GM19328 (cell line): ENCODE data around the gene ZDHHC1.

ENCODE experiments used
- ATAC-seq: cut with Tn5 transposase; IDR thresholded peaks from one replicate; pipeline ENCODE4 v1.9.1; 2021; ENCODE audit warnings: mild to moderate bottlenecking, moderate library complexity; ENCODE audit not compliant: unreplicated experiment

The ZDHHC1 gene, protein sequence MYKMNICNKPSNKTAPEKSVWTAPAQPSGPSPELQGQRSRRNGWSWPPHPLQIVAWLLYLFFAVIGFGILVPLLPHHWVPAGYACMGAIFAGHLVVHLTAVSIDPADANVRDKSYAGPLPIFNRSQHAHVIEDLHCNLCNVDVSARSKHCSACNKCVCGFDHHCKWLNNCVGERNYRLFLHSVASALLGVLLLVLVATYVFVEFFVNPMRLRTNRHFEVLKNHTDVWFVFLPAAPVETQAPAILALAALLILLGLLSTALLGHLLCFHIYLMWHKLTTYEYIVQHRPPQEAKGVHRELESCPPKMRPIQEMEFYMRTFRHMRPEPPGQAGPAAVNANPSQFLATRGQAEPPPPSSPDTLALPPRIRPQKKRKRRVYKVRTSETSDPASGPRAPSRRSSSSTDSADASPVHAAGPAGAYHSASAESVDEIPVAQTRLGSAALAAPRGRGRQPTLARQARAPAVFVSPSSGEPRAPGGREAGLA

DNA sequence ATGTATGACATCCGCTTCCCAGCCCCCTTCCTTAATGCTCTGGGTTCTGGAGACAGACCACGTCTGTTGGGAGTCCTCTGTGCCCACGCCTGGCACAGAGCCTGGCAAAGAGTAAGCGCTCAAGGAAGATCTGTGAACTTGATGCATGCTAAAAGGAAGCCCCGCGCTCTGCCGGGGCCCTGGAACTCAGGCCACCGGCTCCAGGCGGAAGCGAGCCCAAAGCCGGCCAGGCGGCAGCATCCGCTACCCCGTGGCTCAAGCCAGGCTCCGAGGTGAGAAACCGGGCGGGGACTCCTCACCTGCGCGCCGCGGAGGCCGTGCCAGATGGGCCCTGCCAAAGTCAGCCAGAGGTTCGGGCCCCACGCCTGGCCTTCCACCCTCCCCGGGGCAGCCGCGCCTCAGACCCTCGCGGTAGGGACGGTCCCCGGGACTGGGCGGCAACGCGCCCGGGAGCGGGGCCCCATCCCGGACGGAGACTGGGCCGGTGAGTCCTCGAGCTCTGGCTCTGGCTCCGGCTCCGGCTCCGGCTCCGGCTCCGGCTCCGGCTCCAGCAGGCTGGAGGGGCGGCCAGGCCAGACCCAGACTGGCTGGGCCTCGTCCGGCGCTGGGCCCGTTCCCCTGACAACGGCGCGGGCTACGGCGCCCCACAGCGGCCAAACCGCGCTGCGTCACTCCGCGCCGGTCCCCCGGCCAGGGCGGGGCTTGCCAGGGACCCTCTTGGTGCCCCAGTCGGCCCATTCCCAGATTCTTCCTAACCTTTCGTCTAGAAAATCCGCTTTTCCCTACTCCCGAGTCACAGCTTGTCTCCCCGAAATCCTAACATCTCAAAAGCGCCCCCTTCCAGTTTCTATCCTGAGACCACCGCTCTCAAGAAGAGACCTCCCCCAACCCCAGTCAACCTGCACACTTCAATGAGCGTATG lies at the start of gene ZDHHC1:
Gene ZDHHC1, minus strand, starts transcription at position 606 of the 922 bp plus-strand sequence. CDS start 8,702 bp downstream, outside the sequence.
- no peak for ATAC-seq

DNA sequence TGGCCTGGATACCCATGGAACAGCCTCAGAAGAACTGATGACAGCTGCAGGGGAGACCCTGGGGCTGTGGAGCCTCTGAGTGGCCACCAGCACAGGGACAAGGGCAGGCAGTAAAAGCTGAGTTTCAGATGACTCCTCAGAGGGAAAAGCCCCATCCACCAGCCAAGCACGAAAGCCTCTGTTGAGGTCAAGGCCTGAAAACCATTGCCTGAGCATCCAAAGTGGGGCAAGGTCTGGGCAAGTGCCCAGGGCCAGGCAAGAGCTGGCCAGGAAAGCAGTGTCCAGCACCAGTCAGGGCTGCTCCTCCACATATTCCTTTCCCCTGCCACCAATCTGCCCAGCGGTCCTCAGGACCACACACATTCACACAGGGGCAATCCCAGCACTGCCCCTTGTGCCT lies 48.3 kb upstream of the ZDHHC1 start:
- ATAC-seq = no peak

DNA sequence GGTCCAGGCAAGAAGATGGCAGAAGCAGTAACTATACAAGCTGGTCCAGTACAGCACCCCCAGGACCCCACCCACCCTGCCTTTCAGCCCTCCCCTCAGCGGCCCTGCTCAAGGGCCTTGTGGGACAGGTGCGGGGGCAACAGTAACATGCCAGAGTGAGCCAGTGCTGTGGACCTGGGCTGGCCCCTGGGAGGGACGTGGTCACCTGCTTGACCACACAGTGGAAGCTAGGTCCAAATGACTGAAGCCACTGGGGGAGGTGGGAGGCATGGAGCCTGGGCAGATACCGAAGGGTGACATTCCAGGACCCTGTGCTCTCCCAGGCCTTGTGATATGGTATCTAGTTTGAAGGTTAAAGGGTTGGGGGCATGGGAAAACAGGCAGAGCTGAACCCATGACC lies 47.4 kb upstream of the ZDHHC1 start:
- ATAC-seq = no peak

DNA sequence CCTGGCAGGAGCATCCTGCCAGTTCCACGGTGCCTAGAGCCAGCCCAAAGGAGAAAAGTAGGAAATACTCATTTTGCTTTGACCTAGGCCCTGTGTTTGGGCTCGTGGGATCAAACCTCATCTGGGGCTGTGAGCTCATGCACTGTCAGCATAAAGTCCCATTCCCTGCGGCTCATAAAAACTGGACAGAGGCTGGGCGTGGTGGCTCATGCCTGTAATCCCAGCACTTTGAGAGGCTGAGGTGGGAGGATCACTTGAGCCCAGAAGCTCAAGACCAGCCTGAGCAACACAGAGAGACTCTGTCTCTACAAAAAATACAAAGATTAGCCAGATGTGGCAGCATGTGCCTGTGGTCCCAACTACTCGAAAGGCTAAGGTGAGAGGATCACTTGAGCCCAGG lies 46.8 kb upstream of the ZDHHC1 start:
- ATAC-seq = no peak

DNA sequence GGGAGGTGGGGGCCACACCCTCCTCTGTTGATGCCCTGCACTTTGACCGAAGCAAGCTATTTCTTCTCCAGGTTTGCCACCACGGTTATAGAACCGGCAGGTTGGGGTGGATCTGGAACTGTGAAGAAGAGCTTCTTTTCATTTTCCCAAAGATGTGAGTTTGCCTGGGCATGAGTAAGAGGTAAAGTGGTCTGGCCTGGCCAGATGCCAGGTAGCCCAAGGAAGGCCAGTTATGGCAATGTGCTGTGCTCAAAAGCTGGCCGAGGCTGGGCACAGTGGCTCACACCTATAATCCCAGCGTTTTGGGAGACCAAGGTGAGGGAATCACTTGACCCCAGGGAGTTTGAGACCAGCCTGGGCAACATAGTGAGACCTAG lies 46.0 kb upstream of the ZDHHC1 start:
- ATAC-seq = no peak

DNA sequence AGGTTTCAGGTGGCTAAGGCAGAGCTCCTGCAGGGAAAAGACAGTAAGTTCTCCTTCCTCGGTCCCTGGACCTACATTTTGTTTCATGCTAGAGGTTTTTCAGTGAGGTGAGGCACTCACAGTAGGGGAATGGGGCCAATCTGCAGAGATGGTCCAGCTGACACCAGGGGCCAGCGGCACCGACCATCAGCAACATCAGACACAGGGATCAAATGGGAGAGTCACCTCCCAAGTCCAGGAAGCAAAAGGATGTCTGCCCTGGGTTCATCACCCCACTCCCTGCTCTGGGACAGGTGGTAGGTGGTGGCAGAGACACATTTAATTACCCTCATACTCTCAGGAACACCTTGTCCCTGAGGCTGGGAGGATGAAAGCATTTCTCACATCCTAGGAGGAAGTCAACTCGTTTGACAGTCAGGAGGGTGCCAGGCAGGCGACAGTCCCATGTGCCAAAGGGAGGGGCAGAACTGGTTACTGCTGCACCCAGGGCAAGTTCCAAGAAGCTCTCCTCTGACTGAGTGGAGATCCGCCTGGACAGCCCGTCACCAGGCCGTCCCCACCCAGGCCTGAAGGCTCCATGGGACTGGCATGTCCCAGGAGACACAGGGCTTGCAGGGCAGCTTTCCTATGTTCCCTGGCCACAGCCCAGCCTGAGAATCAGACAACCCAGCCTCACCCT lies 45.5 kb upstream of the ZDHHC1 start:
- ATAC-seq = no peak

DNA sequence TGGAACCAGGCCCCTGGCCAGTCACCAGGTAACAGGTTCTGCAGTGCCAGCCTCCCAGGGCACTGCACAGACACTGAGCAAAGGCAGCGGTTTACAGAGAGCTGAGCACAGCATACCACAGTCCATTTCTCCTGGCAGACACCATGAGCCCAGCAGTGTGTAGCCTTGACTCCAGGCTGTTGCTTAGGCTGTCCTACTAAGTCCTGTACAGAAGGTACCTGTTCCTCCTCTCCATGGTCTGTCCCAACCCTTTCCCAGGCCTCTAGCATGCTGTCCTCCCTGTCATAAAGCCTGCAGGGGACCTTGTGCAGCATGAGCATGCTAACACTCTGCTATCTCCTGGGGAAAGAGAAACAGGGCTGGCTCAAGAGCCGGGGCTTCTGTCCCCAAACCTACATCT lies 44.7 kb upstream of the ZDHHC1 start:
- no peak for ATAC-seq

DNA sequence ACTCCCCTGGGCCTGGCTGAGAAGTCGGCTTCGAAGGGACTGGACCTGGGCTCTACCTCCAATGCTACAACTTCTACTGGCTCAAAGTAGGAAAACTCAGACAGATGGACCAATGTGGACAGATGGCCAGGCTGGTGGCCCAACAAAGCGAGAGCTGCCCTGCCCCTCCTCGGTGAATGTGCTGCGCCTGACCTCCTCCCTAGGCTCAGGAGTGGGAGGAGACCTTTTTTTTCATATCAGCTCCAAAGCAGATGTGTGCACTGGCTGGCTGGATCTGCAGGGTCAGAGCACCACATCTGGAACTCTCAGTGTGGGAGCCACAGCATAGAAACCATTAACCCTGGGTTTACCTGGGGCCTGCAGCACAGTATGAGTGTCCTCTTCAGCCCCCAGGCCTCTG lies 43.9 kb upstream of the ZDHHC1 start:
- no peak for ATAC-seq

DNA sequence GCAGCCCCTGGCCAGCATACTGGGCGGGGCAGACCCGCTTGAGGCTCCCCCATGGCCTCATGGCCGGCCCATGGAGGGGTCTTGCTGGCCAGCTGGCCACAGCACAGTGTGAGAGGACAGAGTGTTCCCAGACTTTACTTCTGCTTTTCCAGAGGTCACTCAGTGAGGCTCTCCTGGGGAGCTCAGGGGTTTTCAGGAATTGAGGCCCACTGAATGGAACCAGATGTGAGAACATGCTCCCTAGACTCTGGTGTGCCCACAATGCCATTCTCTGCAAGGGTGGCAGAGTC lies 43.5 kb upstream of the ZDHHC1 start:
- ATAC-seq = no peak

DNA sequence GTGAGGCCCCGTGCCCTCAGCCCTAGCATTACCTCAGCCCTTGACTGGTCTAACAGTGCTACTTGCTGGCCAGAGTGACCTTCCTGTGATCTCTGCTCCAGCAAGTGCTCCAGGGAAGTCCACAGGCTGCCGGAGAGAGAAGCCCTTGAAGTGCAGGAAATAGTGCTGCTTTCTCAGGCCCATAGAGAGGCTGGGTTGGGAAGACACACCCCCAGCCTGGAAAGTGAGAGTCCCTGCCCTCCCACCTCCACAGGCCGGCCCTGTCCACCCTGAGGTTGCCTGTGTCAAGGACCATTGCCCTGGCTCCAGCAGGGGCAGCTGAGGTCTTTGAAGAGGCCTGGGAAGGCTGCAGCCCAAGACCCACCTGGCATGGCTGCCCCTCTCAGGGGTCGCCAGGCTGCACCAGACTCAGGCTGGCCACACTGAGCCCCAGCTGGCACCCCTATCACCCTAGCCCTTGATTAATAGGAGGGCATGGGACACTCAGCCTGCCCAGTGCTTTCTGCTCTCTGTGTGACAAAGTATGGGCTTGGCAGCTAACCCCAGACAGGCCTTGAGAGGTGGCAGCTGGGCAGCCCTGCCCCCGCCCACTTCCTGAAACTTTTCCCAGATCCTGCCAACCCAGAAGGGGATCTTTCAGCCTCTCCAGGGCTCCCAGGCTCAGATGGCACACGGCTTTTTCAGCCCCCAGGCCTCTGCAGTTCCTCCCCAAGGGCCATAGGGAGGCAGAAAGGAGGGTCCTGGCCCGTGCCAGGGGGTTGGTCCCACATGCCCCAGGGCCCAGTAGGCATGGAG lies 43.0 kb upstream of the ZDHHC1 start:
- ATAC-seq = no peak

DNA sequence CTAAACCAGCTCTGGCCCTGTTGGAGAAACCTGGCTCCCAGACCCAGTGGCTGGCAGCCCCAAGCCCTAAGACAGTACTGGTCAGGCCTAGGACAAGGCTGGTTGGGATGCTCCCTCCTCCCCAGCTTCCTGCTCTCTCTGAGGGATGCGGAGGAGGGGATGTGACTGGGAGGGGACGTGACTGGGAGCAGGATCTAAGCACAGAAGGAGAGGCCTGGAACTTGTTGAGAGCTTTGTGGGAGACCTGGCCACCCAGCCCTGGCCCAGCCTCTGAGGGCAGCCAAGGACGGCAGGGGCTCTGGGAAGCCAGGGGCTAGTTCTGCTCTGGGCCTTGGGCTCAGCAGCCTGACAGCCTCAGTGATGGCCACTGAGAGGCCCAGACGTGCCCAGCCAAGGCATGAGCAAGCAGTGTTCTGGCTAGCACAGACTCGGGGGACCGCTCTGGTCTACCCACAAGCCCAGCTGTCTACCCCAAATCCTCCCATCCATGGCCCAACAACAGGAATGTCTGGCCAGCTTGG lies 41.9 kb upstream of the ZDHHC1 start:
- no peak for ATAC-seq

DNA sequence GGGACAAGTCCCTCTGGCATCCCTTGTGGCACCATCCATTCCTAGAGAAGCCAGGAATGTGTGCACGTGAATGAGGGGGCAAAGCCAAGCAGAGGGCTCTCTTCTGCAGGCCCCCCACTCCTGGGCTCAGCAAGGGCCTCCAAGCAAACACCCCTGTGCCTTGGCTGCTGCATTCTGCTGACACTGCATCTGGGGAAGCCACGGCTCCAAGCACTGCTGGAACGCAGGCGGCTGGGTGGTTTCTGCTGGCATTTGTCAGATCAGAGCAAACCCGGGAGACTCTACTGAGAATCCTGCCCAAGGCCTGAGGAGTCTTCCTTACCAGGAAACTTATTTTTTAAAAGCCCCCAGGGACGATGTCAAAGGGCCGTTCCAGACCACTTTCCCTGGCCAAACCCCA lies 41.3 kb upstream of the ZDHHC1 start:
- ATAC-seq = no peak

DNA sequence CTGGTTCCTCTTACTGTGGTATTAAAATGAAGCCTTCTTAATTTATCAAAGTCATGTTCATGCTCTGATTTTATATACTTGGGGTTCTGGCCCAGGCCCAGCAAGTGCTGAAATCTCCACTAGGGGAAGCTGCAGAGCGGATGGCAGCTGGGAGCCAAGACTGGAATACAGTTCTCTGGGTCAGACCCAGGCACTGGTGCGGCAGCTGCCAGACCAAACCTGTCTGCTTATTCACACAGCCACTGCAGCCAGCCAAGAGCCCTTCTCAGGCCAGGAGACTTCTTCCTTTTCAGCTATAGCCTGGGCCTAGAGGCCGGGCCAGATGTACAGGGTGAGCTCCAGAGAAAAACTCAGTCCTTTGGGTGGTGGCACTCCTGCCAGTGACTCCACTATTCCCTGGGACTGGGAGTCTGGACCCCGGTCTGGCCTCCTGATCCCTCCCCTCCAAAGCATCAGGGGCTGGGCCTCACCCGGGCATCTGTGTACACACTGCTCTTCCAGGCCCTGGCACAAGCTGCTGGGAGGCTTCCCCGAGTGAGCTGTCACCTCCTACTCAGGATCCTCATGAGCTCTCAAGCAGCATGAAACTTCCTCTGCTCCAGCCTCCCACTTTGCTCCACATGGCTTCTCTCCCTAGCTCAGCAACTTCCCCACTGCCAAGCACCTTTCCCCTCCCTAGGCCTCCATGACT lies 40.3 kb upstream of the ZDHHC1 start:
- no peak for ATAC-seq

DNA sequence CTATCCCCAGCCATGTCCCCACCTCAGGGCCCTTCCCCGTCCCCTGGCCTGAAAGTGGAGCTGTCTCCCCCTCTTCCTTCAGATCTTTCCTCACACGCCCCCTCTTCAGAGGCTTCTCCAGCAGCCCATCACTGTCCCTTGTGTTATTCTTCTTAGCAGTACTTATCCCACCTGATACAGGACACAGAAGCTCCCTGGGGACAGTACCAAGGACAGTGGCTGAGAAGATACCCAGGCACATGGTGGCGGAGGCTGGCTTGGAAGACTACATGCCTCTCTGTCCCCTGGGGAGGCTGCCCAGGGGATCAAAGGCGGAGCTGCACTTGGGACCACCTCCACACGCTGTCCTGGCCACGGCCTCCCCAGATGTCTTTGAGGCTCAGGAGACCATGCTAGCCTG lies 38.6 kb upstream of the ZDHHC1 start:
- ATAC-seq = no peak

DNA sequence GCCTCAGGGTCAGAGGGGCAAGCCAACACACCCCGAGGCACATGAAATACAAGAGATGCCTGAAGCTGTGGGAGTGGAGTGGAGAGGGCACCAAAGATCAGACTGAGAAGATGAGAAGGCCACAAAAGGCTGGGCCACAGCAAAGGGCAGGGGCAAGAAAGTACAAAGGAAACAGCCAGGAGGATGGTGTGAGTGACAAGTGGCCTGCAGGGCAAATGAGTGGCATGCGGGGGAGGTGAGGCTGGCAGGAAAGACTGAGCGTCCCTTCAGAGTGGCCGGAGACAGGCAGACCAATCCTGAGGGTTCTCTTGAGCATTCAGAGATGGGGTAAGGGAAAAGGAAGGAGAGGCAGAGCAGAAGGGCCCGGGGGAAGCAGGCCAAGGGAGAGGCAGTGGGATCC lies 37.8 kb upstream of the ZDHHC1 start:
- no peak for ATAC-seq

DNA sequence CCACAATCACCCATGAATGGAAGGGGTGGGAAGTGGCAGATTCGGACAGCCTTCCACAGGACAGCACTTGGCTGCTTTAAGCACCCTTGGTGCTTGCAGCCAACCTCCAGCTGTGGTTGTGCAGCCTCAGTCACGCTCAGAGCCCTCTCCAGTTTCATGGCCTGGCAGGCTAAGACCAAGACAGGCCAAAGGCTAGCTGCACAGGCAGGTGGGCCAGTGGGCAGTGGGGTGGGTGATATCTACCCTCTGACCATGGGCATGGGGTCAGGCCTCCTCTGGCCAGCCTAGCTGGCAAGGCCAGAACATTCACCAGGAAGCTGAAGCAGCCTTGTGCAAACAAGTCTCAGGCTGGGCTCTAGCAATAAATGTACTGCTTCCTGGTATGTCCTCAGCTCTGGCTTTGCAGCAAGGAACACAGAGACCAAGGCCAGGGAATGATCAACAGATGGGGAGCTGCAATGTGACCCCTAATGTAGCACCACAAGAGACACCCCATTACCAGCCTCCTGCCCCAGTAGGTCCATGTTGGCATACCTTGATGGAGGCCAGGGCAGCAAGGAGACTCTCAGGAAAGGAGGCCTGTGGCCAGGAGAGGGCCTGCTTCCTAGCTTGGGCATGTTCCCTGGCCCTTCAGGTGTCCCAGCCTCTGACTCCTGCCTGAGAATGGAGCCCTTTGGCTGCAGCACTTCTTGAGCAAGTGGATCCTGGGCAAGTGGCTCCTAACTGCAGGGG lies 35.6 kb upstream of the ZDHHC1 start:
- no peak for ATAC-seq

DNA sequence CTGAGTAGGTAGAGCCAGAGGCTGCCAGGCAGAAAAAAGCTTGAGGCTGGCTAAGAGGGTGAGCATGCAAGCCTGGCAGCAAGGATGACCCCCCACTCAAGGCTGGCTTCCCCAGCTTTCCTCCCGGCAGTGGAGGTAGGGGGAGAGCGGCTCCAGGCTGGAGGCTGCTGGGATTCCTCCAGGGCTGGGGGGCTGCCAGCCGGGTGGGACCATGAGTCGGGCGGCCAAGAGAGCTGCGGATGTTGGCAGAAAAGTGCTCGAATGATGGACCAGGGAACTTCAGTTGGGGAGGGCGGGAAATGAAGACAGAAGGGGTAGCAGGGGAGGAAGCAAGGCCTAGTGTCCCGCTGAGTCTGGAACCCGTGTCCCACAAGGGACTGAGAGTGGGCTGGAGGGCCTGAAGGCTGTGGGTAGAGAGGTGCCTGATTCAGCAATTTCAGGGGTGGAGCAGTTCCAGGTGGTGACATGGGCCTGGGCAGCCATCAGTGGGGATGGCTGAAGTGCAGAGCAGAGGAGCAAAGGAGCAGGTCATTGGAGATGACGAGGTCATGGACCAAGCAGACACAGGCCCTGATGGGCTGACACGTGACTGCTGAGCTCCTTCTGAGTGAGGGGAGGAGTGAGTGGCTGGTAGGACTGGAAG lies 34.9 kb upstream of the ZDHHC1 start:
- ATAC-seq = no peak

DNA sequence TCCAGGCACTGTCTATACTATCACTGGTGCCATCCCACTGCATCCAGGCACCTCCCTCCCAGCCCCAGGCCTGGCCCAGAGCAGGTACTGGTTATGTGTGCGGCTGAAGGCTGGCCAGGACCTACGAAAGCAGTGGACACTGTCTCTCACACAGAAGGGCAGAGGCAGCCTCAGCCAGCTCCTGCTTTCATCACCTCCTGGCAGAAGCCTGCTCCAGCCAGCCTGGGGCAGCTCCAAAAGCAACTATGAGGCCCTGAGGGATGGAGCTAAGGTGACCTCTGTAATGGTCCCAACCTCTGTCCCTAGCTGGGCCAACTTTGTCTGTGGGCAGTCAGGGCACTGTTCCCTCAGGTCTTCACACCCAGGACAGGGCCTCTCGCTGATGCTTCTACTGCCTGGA lies 33.5 kb upstream of the ZDHHC1 start:
- ATAC-seq = no peak

DNA sequence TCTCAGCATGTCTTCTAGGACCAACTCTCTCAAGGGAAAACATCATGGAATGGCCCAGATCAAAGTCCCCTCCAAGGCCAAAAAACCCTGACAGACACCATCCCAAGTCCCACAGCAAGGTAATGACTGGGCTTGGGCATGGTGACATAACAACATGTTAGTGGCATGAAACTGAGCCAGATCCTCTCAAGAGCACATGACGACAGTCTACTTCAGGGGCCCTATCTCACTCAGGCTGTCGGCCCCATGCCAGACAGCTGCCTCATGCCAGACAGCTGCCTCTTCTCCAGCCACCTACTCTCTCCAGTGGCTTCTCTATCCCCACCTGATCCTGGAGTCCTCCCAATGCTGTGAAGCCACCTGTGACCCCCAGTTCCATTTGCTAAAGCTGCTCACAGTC lies 33.1 kb upstream of the ZDHHC1 start:
- ATAC-seq = no peak
